Sigmoid colon (tissue), 7 donors: Measurements from ENCODE around the gene LEAP2. TPM values are rescaled to one million over a fixed set of nuclear protein-coding genes. Genes with fewer than 3 reads are reported as not detected.

Experiments
- DNase-seq: peaks from one replicate; pipeline ENCODE4 v3.0.0-alpha.2; 2019
- H3K27ac ChIP-seq, 4 donors: fragments of 200-600 bp; sonication (generic); one replicate each; pipeline ENCODE4 v1.5.1; 2016 to 2019; ENCODE audit warnings: mild to moderate bottlenecking in 1 of 4
- H3K27me3 ChIP-seq, 3 donors: fragments of 200-600 bp; sonication (generic); one replicate each; pipeline ENCODE4 v1.5.1; 2019; ENCODE audit warnings: mild to moderate bottlenecking in 1 of 3
- H3K36me3 ChIP-seq, 4 donors: fragments of 200-600 bp; sonication (generic); one replicate each; pipeline ENCODE4 v1.5.1; 2016 to 2019
- H3K4me1 ChIP-seq, 4 donors: fragments of 200-600 bp; sonication (generic); one replicate each; pipeline ENCODE4 v1.5.1; 2017 to 2019
- H3K4me3 ChIP-seq, 4 donors: fragments of 200-600 bp; sonication (generic); one replicate each; pipeline ENCODE4 v1.5.1; 2017 to 2019; ENCODE audit warnings: mild to moderate bottlenecking in 2 of 4, moderate library complexity in 1 of 4
- H3K9me3 ChIP-seq, 4 donors: fragments of 200-600 bp in 3 of 4; sonication (generic) in 3 of 4; one replicate each; pipeline versions ENCODE4 v1.5.1 to v1.6.1; 2013 to 2019
- CTCF ChIP-seq, 4 experiments: fragments of 450-650 bp in 3 of 4; fragments of 200-600 bp in 1 of 4; IDR thresholded peaks; one replicate each; pipeline ENCODE4 v1.5.1; 2016 to 2019; ENCODE audit warnings: antibody characterized with exemption in 4 of 4, mild to moderate bottlenecking in 3 of 4, moderate library complexity in 2 of 4
- EP300 ChIP-seq, 4 donors: sonication (generic); formaldehyde crosslinking; IDR thresholded peaks; one replicate each; pipeline ENCODE4 v1.6.1; 2017; ENCODE audit warnings: antibody characterized with exemption in 4 of 4
- POLR2A ChIP-seq, 2 donors: fragments of 450-650 bp; IDR thresholded peaks; one replicate each; pipeline ENCODE4 v1.6.1; 2016; ENCODE audit warnings: antibody characterized with exemption in 2 of 2, mild to moderate bottlenecking in 2 of 2, moderate library complexity in 2 of 2
- POLR2AphosphoS5 ChIP-seq, 4 donors: sonication (generic); formaldehyde crosslinking; IDR thresholded peaks; one replicate each; pipeline ENCODE4 v1.6.1; 2017; ENCODE audit warnings: antibody characterized with exemption in 4 of 4
- WGBS, 2 donors: extraction: QIAGEN DNeasy Blood & Tissue Kit; methylation state at CpG; one replicate each; pipeline ENCODE4 v1.1.7; 2013; 5-methylcytosine and 5-hydroxymethylcytosine counted together
- intact Hi-C: fragments of 100-400 bp; cut with DNase I; formaldehyde crosslinking; loops from one replicate; pipeline ENCODE4 v1.15.1; 2023
- polyA plus RNA-seq, 3 donors: library from polyadenylated mRNA; stranded (reverse); fragments of 200-250 nt; gene quantifications; one replicate each; pipeline ENCODE4 v1.2.3, GENCODE V29; 2013
- total RNA-seq, 4 donors: library from RNA; depleted of rRNA; stranded (reverse); fragments of >200 nt; gene quantifications; one replicate each; pipeline ENCODE4 v1.1.0, GENCODE V29; 2016
- donor health status: healthy with polysubstance abuse.
- donor health status: Bipolar disorder and iron deficiency.
- donor health status: healthy.

The LEAP2 gene
- total and polyA plus RNA-seq, 7 donors: 0.36 to 1.7 (median 0.99) TPM

- H3K4me1 ChIP-seq: peaks cover 0 to 22% (median 20%) of the 10 kb centered on the region in 4 donors
- peaks cover 0 to 26% (median 10%) of the 10 kb centered on the region in 4 donors for H3K36me3 ChIP-seq
- H3K9me3 ChIP-seq: no peaks in the 10 kb centered on the region
- H3K27me3 ChIP-seq: no peaks in the 10 kb centered on the region
- DNase-seq: no peak
- TF ChIP-seq POLR2AphosphoS5 (IDR thresholded peaks at IDR 0.05): no peak
- TF ChIP-seq POLR2A (IDR thresholded peaks at IDR 0.05): no peak
- no peak for TF ChIP-seq CTCF (IDR thresholded peaks at IDR 0.05)
- no peak for TF ChIP-seq EP300 (IDR thresholded peaks at IDR 0.05)
- H3K27ac ChIP-seq: peak overlapping the region; percentile 90 to 93 (median 92)
- peak overlapping the region; percentile 68 to 80 (median 78) for H3K4me3 ChIP-seq
- 38 to 40% methylated on average over 30 of the region's 30 CpGs for WGBS, 2 donors
- intact Hi-C loops: loop anchor here (2.0 to 10.0 kb wide), 4 partner anchors 35 to 309 kb away; partner anchors contain the start of genes AFF4, HSPA4, RAD50 and SHROOM1
These were observed 7.7 kb upstream of the LEAP2 start for GRCh38 chr5:132865668-132866341.

- peak within 1 kb of the TSS; percentile 90 to 93 (median 92) for H3K27ac ChIP-seq
- WGBS, 2 donors: 0% methylated on average over 55 of the region's 55 CpGs
- peaks cover 0 to 22% (median 20%) of the 10 kb centered on the region in 4 donors for H3K4me1 ChIP-seq
- peak in 1 of 4 donors; percentile 60 for TF ChIP-seq EP300 (IDR thresholded peaks at IDR 0.05)
- TF ChIP-seq POLR2AphosphoS5 (IDR thresholded peaks at IDR 0.05): peak; percentile 97 to 98 (median 98)
- TF ChIP-seq CTCF (IDR thresholded peaks at IDR 0.05): no peak
- peak; percentile 92 to 95 for TF ChIP-seq POLR2A (IDR thresholded peaks at IDR 0.05)
- peak within 1 kb of the TSS; percentile 68 to 80 (median 78) for H3K4me3 ChIP-seq
- no peaks in the 10 kb centered on the region for H3K27me3 ChIP-seq
- peak; percentile 98 for DNase-seq
- H3K36me3 ChIP-seq: peaks cover 0 to 32% (median 10%) of the 10 kb centered on the region in 4 donors
- H3K9me3 ChIP-seq: no peaks in the 10 kb centered on the region
- intact Hi-C loops: loop anchor here (2.0 to 10.0 kb wide), 4 partner anchors 36 to 309 kb away; partner anchors contain the start of genes AFF4, HSPA4, RAD50 and SHROOM1
These were observed 7.0 kb upstream of the LEAP2 start, which contains the start of the genes GDF9 and UQCRQ for GRCh38 chr5:132866342-132867045. Gene GDF9 (minus strand): TSS chr5:132866469. CDS start chr5:132864533, 1,936 bp downstream. Gene UQCRQ (plus strand): TSS chr5:132866642. CDS start chr5:132866882, 240 bp downstream.

GRCh38 chr5:132867046-132867451 is 6.4 kb upstream of the LEAP2 start:
- WGBS, 2 donors: 1 to 2% methylated on average over 13 of the region's 13 CpGs
- intact Hi-C loops: loop anchor here (2.0 to 10.0 kb wide), 4 partner anchors 36 to 310 kb away; partner anchors contain the start of genes AFF4, HSPA4, RAD50 and SHROOM1
- no peaks in the 10 kb centered on the region for H3K9me3 ChIP-seq
- DNase-seq: no peak
- peak overlapping the region; percentile 68 to 80 (median 78) for H3K4me3 ChIP-seq
- peaks cover 0 to 36% (median 10%) of the 10 kb centered on the region in 4 donors for H3K36me3 ChIP-seq
- H3K27ac ChIP-seq: peak overlapping the region; percentile 90 to 93 (median 92)
- peaks cover 0 to 22% (median 20%) of the 10 kb centered on the region in 4 donors for H3K4me1 ChIP-seq
- no peaks in the 10 kb centered on the region for H3K27me3 ChIP-seq
- TF ChIP-seq CTCF (IDR thresholded peaks at IDR 0.05): no peak
- no peak for TF ChIP-seq POLR2AphosphoS5 (IDR thresholded peaks at IDR 0.05)
- TF ChIP-seq POLR2A (IDR thresholded peaks at IDR 0.05): no peak
- no peak for TF ChIP-seq EP300 (IDR thresholded peaks at IDR 0.05)

- Histone ChIP-seq H3K27ac (no peak overlapping the region), H3K4me3 (no peak overlapping the region), H3K9me3 (no peaks in the 10 kb centered on the region), H3K4me1 (peaks cover 0 to 30% (median 20%) of the 10 kb centered on the region in 4 donors), H3K36me3 (peaks cover 0 to 38% (median 10%) of the 10 kb centered on the region in 4 donors), H3K27me3 (no peaks in the 10 kb centered on the region)
- TF ChIP-seq EP300 (IDR thresholded peaks at IDR 0.05) (no peak), POLR2A (IDR thresholded peaks at IDR 0.05) (no peak), POLR2AphosphoS5 (IDR thresholded peaks at IDR 0.05) (no peak), CTCF (IDR thresholded peaks at IDR 0.05) (no peak)
- 85 to 90% methylated on average over 4 of the region's 4 CpGs for WGBS, 2 donors
- intact Hi-C loops: loop anchor here (5.0 to 10.0 kb wide), 2 partner anchors 186 to 311 kb away; partner anchors contain the start of genes HSPA4 and RAD50
- DNase-seq: no peak
These were observed 4.7 kb upstream of the LEAP2 start for GRCh38 chr5:132868754-132869153.
